WTC11 (cell line): ENCODE data around the gene DDX39B.
"Not testable (repeated sequence)": the region's sequence is repeated elsewhere in the genome, so short reads cannot be mapped to it uniquely, and the experiment has no call there.

ENCODE experiments used
- AR ChIP-seq: fragments of 250-450 bp; sonication (Bioruptor Pico); IDR thresholded peaks from 2 replicates; pipeline ENCODE4 v1.9.0; 2021; ENCODE audit warnings: mild to moderate bottlenecking
- ATF1 ChIP-seq: sonication (generic); formaldehyde crosslinking; IDR thresholded peaks from 2 replicates; pipeline ENCODE4 v1.8.1; 2023; ENCODE audit warnings: mild to moderate bottlenecking, moderate library complexity, missing genetic modification reagents
- CREB1 ChIP-seq: sonication (generic); formaldehyde crosslinking; IDR thresholded peaks from 2 replicates; pipeline ENCODE4 v1.8.0; 2023; ENCODE audit warnings: mild to moderate bottlenecking, missing genetic modification reagents
- CTCF ChIP-seq: fragments of 200-600 bp; IDR thresholded peaks from 2 replicates; pipeline ENCODE4 v1.8.0; 2022; ENCODE audit warnings: antibody characterized with exemption
- ESRRA ChIP-seq: sonication (generic); formaldehyde crosslinking; IDR thresholded peaks from 2 replicates; pipeline ENCODE4 v1.8.1; 2022; ENCODE audit warnings: mild to moderate bottlenecking, missing genetic modification reagents, borderline replicate concordance
- SP1 ChIP-seq: sonication (generic); formaldehyde crosslinking; conservative IDR thresholded peaks from 2 replicates; pipeline ENCODE4 v1.8.1; 2022; ENCODE audit warnings: missing genetic modification reagents
- TEAD4 ChIP-seq: sonication (generic); formaldehyde crosslinking; IDR thresholded peaks from 2 replicates; pipeline ENCODE4 v1.8.0; 2022; ENCODE audit warnings: mild to moderate bottlenecking, missing genetic modification reagents
- TF ChIP-seq, protein P1 (sequence below): sonication (generic); formaldehyde crosslinking; IDR thresholded peaks from 2 replicates; pipeline ENCODE4 v1.8.1; 2023; ENCODE audit warnings: mild to moderate bottlenecking, moderate library complexity, missing genetic modification reagents

DNA sequence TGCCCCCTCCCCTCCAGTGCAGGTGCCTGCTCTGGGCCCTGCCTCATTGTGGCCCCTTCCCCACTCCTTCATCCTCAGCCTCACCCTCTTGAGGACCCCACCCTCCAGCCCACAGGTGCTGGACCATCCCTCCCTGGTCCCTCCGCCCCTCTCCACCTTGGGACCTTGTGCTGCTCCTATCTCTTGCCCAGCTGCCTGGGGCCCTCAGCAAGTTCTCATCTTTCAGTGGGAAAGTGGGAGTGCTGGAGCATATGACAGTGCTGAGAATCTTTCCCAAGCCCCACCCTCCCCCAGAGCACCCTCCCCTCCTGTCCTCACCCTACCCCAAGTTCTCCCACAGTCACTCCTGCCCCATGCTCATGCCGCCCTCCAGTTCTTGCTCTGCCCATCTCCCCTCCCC lies 42.2 kb downstream of the DDX39B start:
- not testable (repeated sequence) for TF ChIP-seq CREB1 (CRISPR knock-in tag); CTCF; AR; SP1 (CRISPR knock-in tag); ESRRA; ATF1 (CRISPR knock-in tag); TEAD4
- TF ChIP-seq, protein P1, sequence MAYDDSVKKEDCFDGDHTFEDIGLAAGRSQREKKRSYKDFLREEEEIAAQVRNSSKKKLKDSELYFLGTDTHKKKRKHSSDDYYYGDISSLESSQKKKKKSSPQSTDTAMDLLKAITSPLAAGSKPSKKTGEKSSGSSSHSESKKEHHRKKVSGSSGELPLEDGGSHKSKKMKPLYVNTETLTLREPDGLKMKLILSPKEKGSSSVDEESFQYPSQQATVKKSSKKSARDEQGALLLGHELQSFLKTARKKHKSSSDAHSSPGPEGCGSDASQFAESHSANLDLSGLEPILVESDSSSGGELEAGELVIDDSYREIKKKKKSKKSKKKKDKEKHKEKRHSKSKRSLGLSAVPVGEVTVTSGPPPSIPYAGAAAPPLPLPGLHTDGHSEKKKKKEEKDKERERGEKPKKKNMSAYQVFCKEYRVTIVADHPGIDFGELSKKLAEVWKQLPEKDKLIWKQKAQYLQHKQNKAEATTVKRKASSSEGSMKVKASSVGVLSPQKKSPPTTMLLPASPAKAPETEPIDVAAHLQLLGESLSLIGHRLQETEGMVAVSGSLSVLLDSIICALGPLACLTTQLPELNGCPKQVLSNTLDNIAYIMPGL (CRISPR knock-in tag): not testable (repeated sequence)
